Astrocyte of the hippocampus (primary cell): Measurements from ENCODE around the gene NKD1.
A peak's percentile ranks its signal among the peaks of the same experiment; 100 is the strongest.

Experiments
- DNase-seq: peaks from one replicate; pipeline ENCODE4 v3.0.0; 2011; ENCODE audit warnings: low read depth, low spot score

NKD1 gene

DNA sequence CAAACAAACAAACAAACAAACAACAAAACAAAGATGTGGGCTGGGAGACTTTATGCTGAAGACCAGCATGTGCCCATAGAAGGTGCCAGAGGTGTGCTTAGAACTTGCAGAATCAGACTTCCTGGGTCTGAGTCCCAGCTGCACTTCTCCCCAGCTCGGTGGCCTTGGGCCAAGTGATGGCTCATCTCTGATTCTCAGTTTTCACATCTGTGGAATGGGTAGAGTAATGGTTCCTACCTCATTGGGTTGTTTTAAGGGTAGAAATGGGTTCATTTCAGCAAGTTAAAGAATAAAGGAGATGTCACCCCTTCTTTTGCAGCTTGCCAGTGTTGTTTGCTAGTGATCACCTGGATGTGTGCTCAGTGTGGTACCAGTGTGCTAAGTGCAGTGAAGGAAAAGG is 10.7 kb downstream of the NKD1 start:
- no peak for DNase-seq

DNA sequence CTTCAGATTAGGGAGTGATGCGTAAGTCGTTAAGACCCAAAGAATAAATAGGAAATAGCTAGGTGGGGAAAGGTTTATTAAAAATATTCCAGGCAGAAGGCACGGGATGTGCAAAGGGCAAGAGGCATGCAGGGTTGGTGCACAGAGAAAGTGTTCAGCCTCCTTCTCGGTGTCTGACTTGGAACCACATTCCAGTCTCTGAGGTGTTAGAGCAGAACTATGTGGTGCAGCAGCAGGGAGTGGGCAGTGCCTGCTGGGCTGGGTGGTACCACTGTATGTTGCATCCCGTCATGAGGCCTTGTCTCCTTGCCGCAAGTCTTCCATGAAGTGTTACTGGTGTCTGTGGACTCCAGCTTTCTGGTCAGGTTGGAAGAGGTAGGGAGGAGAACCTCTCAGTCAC is 11.1 kb downstream of the NKD1 start:
- no peak for DNase-seq

DNA sequence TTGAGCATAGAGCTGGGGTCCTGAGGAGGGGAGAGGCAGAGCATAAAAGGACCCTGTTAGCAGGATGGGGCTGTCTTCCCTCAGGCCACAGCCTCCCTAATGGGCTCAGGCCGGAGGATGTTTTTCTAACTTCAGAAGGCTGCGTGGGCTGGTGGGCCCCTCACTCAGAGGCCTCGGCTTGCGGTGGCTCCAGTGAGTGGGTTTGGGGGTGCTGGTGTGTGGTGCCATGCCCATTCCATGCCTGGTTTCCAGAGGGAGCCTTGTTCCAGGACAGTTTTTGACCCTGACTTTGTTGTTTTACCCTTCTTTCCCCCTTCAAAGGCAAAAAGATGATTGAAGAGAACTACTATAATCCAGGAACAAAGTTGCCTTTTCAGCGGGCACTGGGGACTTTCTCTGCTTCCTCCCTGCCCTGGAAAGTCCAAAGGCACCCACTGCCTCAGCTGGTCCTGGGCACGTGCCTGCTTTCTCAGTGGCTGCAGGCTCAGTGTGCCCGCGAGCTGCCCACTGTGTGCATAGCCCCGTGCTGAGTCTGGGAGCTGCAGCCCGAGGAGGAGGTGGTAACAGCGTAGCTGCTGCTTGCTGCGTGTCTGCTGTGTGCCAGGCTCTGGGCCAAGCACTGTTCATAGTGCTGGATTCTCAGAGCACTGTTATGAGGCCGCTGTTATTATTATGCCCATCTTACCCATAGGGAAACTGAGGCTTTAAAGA is 11.8 kb downstream of the NKD1 start:
- DNase-seq, result no peak

DNA sequence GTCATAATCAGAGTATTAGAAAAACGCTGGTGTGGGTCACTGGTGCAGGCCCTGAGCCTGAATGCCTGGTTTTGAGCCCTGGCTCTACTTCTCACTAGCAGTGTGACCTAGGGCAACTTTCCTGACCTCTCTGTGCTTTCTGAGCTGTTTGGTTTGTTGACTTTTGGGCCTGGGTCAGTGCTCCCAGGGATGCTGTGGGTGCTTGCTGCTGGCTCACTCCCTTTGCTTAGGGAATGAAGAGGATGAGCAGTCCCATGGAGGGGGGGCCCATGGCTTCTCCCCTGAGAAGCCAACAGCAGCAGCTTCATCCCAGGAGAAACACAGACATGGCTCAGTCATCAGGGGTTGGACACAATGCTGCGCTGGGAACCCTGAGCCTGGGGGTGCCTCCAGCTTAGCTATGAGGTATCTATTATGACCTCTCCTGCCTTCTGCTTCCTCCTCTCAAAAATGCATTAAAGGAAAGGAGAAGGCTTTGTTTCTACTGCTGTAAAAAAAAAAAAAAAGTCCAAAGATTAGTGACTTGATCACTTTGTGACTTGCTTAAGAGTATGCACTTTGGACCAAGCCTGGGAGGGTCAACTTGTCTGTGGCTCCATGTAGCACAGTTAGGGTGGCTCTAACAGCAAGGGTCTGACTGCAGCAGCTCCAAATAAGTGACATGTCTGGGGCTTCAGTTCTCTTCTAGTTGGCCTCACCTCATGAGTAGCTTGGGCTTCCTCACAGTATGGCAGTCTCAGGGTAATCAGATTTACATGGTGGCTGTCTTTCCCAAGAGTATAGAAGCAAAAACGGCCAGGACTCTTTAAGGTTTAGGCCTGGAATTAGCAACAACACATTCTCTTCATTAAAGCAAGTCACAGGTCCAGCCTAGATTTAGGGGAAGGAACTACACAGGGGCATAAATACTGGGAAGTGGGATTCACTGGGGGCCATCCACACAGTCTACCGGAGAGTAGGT is 13.0 kb downstream of the NKD1 start:
- DNase-seq, result no peak

DNA sequence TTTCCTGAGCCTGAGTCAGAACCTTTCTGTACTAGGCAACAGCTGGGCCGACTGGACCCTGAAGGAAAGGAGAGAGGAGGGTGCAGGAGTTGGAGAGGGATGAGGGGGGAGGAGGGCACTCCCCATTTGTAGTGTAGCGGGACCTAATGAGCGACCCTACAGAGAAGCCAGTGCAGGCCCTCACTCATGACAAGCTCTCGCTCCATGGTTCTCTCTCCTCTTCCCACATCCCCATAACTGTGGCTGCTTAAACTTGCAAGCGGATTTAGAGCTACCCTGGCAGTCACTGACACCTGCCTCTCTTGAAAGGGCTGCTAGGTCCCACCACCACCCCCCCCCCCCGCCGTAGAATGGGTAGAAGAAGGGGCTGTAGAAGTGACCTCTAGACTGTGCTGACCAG is 14.5 kb downstream of the NKD1 start:
- DNase-seq, result no peak

DNA sequence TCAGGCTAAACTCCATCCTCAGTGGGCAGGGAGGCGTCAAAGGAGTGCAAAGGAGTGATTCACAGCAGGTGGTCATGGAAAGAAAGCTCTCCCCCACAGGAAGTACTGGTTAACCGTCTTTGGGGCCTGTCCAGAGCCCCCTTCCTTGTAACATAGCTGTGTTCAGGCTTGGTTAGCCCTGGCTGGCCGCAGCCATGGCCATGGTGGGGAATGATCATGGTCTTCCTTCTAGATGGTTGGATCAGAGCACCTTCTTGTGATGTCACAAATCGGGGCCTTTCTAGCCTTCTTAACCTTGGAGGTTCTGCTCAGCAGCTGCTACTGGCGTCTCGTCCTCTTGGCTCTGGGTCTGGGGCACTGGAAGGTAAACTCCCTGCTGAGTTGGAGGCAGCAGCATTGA is 15.8 kb downstream of the NKD1 start:
- DNase-seq, result no peak

DNA sequence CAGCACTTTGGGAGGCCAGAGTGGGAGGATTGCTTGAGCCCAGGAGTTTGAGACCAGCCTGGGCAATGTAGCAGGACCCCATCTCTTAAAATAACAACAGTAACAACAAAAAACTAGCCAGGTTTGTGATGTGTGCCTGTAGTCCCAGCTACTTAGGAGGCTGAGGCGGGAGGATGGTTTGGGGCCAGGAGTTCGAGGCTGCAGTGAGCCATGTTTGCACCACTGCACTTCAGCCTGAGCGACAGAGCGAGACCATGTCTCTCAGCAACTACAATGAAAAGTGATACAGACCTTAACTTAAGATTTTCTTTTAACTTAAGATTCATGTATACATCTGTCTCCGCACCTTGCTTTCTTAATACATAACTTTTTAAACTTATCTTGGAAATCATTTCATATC is 17.2 kb downstream of the NKD1 start:
- DNase-seq, result no peak

DNA sequence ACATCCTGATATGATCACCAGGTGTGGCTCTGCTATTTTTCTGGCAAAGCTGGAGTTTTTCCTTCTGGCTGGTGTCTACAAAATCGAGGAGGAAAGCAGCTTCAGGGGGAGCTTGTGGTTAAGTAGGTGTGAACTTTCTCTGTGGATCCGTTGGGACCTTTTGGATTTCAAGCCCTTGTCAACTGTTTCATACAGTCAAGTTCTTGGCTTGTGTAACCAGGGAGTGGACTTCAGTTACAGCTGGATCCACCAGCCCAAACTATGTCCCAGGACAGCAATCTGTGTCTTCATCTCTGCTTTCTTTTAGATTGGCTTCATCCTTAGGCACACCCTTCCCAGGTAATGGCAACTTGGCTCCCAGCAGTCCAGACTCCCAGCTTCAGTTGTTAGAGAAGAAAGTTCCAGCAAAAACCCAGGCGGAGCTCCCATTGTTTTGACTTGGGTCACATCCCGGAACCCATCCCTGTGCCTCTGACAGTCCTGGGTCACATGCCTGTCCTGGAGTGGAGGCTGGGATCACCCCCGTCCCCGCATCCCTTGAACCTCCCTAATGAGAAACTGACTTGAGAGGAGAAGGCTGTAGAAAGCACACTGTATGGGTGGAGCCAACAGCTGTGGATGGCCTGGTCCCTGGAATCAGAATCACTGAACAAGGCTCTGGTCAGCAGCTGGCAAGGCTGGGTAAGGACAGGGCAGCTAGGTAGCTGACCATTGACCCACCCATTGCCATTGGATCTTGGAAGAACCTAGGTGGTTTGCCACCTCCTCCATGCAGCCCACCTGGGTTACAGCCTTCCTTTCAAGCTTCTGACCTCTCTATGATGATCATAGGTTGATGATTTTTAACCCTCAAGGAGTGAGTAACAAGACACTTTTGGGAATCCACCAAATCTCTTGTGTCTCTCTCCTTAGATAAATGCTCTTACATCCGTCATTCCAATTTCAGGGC is 18.1 kb downstream of the NKD1 start:
- DNase-seq, result no peak

DNA sequence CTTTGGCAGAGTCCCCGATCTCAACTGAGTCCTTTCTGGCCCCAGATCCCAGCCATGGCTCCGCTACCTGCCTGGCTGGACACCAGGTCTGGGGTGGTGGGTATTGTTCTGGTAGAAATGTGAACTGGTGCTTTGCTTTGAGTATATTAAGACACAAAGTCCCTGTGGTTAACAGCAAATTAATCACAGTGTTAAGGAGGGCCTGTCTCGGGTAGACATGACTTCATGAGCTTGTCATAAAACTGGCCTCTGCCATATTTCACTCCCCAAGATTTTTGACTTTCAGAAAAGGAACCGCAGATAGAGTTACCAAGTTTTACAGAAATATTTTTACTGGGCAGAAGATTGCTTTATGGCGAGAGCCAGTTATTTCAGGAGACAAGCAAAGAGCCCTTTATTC is 19.5 kb downstream of the NKD1 start:
- DNase-seq, result no peak

DNA sequence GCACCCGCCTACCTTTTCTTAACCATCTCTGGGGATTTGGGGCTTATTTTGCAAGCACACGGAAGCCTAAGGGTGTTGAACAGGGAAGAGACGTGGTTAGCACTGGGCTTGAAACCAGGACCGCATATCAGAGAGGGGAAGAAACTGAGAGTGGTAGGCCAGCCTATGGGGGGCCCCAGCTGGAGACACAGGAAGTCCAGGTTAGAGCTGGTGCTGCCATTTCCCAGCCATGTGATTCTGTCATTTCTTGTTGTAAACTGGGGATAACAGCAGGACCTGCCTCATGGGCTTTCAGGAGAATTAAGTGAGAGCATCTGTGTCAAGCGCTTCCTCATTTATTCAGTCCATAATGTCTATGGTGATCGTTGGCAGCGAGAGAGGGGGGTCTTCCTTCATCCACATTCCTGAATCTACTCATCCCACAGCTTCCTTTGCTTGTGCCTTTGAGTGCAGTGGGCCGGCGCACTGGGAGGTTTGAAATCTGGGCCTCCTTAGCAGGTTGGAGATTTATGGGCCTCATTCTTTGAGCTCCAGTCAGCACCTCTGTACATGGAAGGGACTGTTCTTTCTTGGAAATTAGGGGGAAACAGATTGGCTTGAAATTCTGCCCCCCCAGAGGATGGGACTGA is 20.1 kb downstream of the NKD1 start:
- no peak for DNase-seq

DNA sequence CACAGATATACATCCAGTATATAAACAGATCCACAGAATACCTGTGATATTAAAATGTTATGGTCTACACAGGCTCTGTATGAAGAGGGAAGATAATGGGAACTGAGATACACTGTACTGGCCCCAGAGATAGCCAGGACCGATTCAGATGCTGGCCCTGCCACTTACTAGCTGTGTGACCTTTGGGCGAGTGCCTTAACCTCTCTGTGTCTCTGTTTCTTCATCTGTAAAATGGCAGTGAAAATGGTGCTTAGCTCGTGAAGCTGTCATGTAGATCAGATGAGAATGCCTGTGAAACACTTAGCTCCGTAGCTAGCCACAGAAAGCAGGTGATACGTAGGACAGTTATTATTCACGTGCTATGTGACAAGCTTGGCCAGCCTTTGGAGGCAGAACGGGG is 22.2 kb downstream of the NKD1 start:
- DNase-seq, result no peak

DNA sequence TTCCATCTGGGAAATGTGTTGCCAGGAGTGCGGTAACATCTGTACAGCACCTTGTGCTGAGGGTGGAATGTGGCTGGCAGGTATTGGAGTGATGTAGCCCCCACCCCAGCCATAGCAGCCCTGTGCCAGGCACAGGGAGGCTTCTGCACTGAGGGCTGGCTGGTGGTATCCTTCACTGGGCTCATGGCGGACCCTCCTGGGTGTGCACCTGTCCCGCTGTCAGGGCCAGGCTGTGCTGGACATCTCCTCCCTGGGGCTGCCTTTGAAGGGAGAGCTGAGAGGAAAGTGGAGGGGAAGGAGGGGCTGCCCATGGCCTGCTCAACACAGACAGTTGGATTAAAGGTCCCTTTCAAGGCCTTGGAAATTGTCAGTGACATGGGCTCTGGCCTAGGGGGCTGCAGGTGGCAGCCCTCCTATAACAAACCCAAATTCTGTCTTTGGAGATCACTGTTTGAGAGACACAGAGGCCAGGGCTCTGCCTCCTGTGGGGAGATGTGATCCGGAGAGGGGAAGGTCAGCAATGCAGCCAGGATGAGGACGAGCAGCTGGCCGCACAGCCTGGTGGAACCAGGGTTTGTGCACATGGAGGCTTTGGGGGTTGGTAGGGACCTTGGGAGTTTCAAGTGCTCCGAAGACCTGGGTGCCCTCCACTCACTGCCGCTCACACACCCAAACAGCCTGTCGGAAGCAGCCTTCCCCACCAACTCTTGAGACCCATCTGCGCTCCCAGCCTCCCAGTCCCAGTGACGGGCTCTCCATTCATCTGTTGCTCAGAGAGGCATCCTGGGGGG is 22.8 kb downstream of the NKD1 start:
- DNase-seq, result no peak

DNA sequence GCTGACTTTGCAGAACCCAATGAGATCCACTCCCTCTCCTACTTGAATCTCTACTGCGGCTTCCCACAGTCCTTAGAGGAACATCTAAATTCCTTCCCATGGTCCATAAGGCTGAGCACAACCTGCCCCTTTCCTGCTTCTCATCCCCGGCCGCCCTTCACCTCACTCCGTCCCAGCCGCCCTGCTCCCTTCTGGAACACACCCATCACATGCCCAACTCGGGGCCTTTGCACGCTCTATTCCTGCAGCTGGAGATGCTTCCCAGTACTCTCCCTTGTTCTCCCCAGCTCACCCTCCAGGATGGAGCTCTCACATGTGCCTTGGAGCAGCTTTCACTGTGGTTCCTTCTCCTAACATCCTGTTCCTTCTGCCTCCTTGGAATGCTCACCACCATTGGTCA is 23.6 kb downstream of the NKD1 start:
- DNase-seq, result no peak

DNA sequence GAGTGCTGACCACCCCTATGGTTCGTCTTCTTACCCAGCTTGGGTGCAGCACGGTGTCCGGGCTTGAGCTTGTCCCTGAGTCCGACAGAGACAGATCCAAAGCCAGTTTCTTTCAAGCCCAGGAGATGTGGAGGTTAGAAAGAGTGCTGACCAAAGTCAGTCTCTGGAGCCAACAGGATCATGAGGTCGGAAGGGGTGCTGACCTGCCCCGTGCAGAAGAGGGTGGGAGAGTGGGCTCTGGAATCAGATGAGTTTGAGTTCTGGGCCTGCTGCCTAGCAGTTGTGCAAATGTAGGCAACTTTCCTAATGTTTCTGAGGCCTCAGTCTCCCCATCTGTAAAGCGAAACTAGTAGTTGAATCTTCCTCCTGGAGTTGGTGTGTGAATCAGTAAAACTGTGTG is 24.5 kb downstream of the NKD1 start:
- DNase-seq, result no peak

DNA sequence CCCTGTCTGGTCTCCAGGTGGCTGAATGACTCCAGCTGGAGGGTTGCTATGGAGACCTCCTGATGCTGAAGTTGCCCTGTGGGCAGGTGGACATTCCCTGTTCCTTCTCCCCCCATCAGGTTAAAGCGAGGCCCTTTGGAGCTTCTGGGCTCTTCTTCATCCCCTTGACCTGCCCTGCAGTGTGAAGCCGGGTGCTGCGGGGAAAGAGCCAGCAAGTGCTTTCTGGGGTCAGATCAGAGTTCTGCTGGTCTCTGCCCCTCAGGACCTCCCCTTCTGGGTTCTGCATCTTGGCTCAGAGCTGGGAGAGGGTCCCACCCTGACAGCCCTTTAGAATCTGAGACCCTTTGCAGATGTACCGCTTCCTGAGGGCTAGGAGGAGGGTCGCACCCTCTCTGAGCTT is 25.1 kb downstream of the NKD1 start:
- DNase-seq, result no peak

DNA sequence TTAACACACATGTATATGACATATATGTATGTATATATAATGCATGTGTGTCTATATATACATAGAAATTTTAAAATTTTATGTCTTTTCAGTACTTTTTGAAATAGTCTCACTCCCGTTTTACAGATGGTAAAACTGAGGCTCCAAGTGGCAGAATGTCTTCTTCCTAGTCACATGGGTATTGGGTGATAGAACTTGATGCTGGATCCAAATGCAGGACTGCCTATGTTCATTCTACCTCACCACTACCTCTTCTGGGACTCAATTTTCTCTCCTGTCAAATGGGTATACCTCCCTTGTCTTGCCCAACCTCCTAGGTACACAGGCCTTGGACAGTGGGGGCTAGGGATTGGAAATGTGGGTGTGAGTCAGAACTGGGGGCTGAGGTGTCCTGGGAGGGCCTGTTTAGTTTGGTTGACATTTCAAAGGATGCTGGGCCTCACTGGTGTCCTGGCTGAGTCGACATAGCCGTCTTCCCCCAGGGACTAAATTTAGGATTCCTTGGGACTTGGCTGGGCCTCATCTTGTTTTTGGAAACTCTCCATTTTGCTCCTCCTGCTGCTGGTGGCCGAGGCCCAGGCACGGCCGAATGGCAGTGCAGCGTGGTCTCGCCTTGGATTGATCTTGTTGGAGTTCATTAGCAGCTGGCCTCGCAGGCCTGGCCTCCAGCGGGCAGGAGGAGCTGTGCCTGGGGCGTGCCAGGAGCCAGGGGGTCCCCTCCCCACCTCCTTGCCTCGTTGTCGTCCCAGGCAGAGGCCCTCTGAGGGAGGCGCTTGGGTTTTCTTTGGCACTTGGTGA is 25.9 kb downstream of the NKD1 start:
- peak; percentile 46 for DNase-seq

DNA sequence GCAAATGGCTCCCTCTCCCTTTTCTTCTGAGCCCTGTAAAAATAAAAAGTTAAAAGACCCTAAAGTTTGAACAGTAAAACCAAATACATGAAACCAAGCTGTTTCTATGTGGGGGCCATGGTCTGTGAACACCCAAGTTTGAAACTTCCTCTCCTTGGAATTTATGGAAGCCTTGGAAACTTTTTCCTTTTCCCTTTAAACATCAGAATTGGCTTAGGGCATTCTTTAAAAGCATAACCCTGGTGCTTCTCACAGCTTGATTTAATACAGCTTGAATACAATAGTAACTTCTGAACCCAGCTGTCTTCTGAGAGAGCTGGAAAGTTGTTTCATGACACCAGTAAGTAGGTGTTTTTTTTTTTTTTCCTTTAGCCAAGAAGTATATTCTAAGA is 26.5 kb downstream of the NKD1 start:
- no peak for DNase-seq

DNA sequence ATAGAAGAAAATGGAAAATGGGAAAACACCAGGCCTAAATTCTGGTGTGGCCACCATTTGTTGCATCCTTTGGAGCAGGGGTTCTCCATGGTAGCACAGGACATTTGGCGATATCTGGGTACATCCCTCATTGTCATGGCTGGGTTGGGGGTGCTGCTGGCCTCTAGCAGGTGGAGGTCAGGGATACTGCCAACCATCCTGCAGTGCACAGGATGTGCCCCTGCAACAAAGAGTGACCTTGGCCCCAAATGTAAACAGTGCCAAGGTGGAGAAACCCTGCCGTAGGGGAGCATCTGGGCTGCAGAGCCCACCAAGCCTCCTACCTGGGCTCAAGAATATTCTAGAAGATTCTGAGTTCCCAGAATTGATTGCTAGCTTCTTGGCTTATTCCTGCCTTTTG is 27.5 kb downstream of the NKD1 start:
- DNase-seq, result no peak

DNA sequence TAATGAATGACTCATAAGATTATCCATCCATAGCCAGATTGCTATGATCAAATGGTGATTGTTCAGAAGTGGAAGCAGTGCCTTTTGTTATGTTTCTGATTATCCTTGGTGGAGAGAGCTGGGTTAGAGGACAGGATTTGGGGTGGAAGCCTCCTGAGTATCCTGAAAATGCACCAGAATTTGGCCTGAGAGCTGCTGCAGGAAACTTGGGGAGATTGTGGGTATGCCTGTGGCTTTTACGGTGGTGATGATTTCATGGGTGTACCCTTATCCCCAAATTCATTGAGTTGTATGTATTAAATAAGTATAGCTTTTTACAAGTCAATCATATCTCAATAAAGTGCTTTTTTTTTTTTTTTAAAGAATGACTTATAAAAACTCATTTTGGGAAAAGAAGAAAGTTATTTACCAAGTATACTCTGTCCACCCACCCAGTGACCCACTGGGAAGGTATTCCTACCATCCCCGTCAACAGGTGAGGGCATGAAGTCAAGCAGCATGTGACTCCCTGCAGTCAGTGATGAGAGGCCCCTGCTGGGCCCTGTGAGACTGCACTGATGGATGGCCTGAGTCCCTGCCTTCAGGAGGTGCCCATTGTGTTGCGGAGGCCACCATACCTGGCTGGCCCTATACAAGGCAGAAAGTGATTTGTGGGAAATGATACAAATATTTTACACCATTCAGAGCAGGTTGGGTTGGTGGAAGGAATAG is 28.4 kb downstream of the NKD1 start:
- DNase-seq, result no peak
